GM23338 (cell line): ENCODE results near the gene ZFYVE26. TPM values are rescaled to one million over a fixed set of nuclear protein-coding genes. Genes with fewer than 3 reads are reported as not detected.
A peak's percentile ranks its signal among the peaks of the same experiment; 100 is the strongest.

Source experiments
- ATAC-seq: fragments of 200-7000 bp; cut with Tn5 transposase; 3 replicates; pipeline ENCODE4 v1.9.1; 2020
- DNase-seq: peaks from one replicate; pipeline ENCODE4 v3.0.0-alpha.2; 2015; ENCODE audit warnings: low spot score
- H2AFZ ChIP-seq: fragments of 200-600 bp; sonication (generic); 2 replicates; pipeline ENCODE4 v1.8.0; 2016; ENCODE audit warnings: antibody characterized with exemption, mild to moderate bottlenecking, moderate library complexity
- H3F3A ChIP-seq: fragments of 200-600 bp; sonication (generic); replicated peaks from 2 replicates; pipeline ENCODE4 v1.8.0; 2017; ENCODE audit warnings: antibody characterized with exemption, mixed run types, low read depth
- H3K27ac ChIP-seq: fragments of 200-600 bp; sonication (generic); 2 replicates; pipeline ENCODE4 v1.6.1; 2016; ENCODE audit warnings: low read depth
- H3K27me3 ChIP-seq: fragments of 200-600 bp; sonication (generic); 2 replicates; pipeline ENCODE4 v1.8.0; 2016; ENCODE audit warnings: mild to moderate bottlenecking, mixed run types, moderate library complexity; ENCODE audit not compliant: insufficient read depth
- H3K36me3 ChIP-seq: fragments of 200-600 bp; sonication (generic); 2 replicates; pipeline ENCODE4 v1.8.0; 2016; ENCODE audit warnings: mild to moderate bottlenecking; ENCODE audit not compliant: insufficient read depth
- H3K4me1 ChIP-seq: fragments of 200-600 bp; sonication (generic); 2 replicates; pipeline ENCODE4 v1.8.0; 2016; ENCODE audit warnings: mild to moderate bottlenecking, moderate library complexity; ENCODE audit not compliant: insufficient read depth
- H3K4me2 ChIP-seq: fragments of 200-600 bp; sonication (generic); 2 replicates; pipeline ENCODE4 v1.7.1; 2017; ENCODE audit warnings: mixed run types
- H3K4me3 ChIP-seq: fragments of 200-600 bp; sonication (generic); 2 replicates; pipeline ENCODE4 v1.6.1; 2016; ENCODE audit warnings: mixed run types
- H3K79me2 ChIP-seq: fragments of 200-600 bp; sonication (generic); replicated peaks from 2 replicates; pipeline ENCODE4 v1.8.0; 2017; ENCODE audit warnings: mild to moderate bottlenecking; ENCODE audit not compliant: insufficient read depth
- H3K9me2 ChIP-seq: fragments of 200-600 bp; sonication (generic); 2 replicates; pipeline ENCODE4 v1.8.0; 2017; ENCODE audit not compliant: insufficient read depth
- H4K20me1 ChIP-seq: fragments of 200-600 bp; sonication (generic); replicated peaks from 2 replicates; pipeline ENCODE4 v1.8.0; 2017; ENCODE audit warnings: mild to moderate bottlenecking; ENCODE audit not compliant: insufficient read depth
- H3K27ac Mint-ChIP-seq: 2 replicates; pipeline ENCODE4 v1.8.0; 2020; ENCODE audit warnings: inconsistent platforms, mild to moderate bottlenecking, moderate library complexity, mixed read lengths
- H3K27me3 Mint-ChIP-seq: 3 replicates; pipeline ENCODE4 v1.8.0; 2022; ENCODE audit warnings: low read depth, mild to moderate bottlenecking, moderate library complexity, mixed read lengths, inconsistent platforms; ENCODE audit not compliant: insufficient read depth, poor library complexity
- H3K36me3 Mint-ChIP-seq: 3 replicates; pipeline ENCODE4 v1.8.0; 2021; ENCODE audit warnings: low read depth, mild to moderate bottlenecking, inconsistent platforms, moderate library complexity, mixed read lengths
- H3K4me1 Mint-ChIP-seq: 3 replicates; pipeline ENCODE4 v1.8.0; 2020; ENCODE audit warnings: mild to moderate bottlenecking, inconsistent platforms, mixed read lengths
- H3K4me3 Mint-ChIP-seq: 3 replicates; pipeline ENCODE4 v1.8.0; 2021; ENCODE audit warnings: moderate library complexity, mild to moderate bottlenecking, inconsistent platforms, mixed read lengths
- H3K9me3 Mint-ChIP-seq: 3 replicates; pipeline ENCODE4 v1.8.0; 2020; ENCODE audit warnings: moderate library complexity, mild to moderate bottlenecking, inconsistent platforms, mixed read lengths
- CREB1 ChIP-seq: fragments of 250-450 bp; sonication (Bioruptor Pico); IDR thresholded peaks from 2 replicates; pipeline ENCODE4 v1.5.0; 2020; ENCODE audit warnings: low read depth, mild to moderate bottlenecking, moderate library complexity
- CTCF ChIP-seq, 2 experiments: fragments of 200-600 bp in 1 of 2; sonication (generic) in 1 of 2; conservative IDR thresholded peaks; 2 replicates each; pipeline versions ENCODE4 v1.5.1 to v1.6.1; 2016 to 2017; ENCODE audit warnings: antibody characterized with exemption in 2 of 2, low read depth in 2 of 2, mild to moderate bottlenecking in 2 of 2, moderate library complexity in 1 of 2
- ETS1 ChIP-seq: IDR thresholded peaks from 2 replicates; pipeline ENCODE4 v1.6.1; 2016; ENCODE audit warnings: antibody characterized with exemption
- JUNB ChIP-seq: IDR thresholded peaks from one replicate; pipeline ENCODE4 v1.6.1; 2016; ENCODE audit warnings: antibody characterized with exemption; ENCODE audit not compliant: unreplicated experiment
- NANOG ChIP-seq: IDR thresholded peaks from 2 replicates; pipeline ENCODE4 v1.6.1; 2016; ENCODE audit warnings: antibody characterized with exemption, borderline replicate concordance
- POLR2AphosphoS5 ChIP-seq: IDR thresholded peaks from 2 replicates; pipeline ENCODE4 v1.6.1; 2016; ENCODE audit warnings: antibody characterized with exemption, low read depth
- STAT1 ChIP-seq: IDR thresholded peaks from one replicate; pipeline ENCODE4 v1.6.1; 2016; ENCODE audit warnings: antibody characterized with exemption; ENCODE audit not compliant: unreplicated experiment
- ZNF331 ChIP-seq: fragments of 250-450 bp; sonication (Bioruptor Pico); IDR thresholded peaks from 2 replicates; pipeline ENCODE4 v1.5.0; 2020; ENCODE audit warnings: low read depth, mild to moderate bottlenecking, moderate library complexity
- long read RNA-seq: library from polyadenylated mRNA; unstranded; transcript quantifications from one replicate; pipeline ENCODE4 v2.0.0, GENCODE V29; 2020; ENCODE audit not compliant: unreplicated experiment
- polyA plus RNA-seq: library from polyadenylated mRNA; unstranded; fragments of >200 nt; fragmentation: Nextera tagmentation; extraction: Ambion mirVana; gene quantifications from 2 replicates; pipeline ENCODE4 v1.2.1, GENCODE V29; 2016
- total RNA-seq: library from RNA; depleted of rRNA; stranded (reverse); fragments of >200 nt; shearing (Covaris generic); gene quantifications from 2 replicates; pipeline ENCODE4 v1.2.3, GENCODE V29; 2014; rRNA removed
- TF ChIP-seq, protein P1 (sequence below): IDR thresholded peaks from one replicate; pipeline ENCODE4 v1.6.1; 2018; ENCODE audit warnings: antibody characterized with exemption; ENCODE audit not compliant: unreplicated experiment

ZFYVE26 gene
- 29.2 and 36.0 TPM in 2 replicates for total RNA-seq
- polyA plus RNA-seq: 5.2 and 5.6 TPM in 2 replicates
- long read RNA-seq: 0 reads

GRCh38 chr14:67816326-67817002 is at the start of gene ZFYVE26:
ZFYVE26 (minus strand) TSS chr14:67816590; CDS start chr14:67815963, 627 bp downstream.
- H3K9me3 Mint-ChIP-seq: no peaks in the 10 kb centered on the region
- DNase-seq (peak; percentile 99), ATAC-seq (peak; percentile 93)
- Histone ChIP-seq H4K20me1 (no peaks in the 10 kb centered on the region), H3K9me2 (no peaks in the 10 kb centered on the region), H3K4me1 (peaks cover 23% of the 10 kb centered on the region), H3K79me2 (peaks cover 21% of the 10 kb centered on the region), H2AFZ (peak within 1 kb of the TSS; percentile 67; the same call in 1 of the 2 replicates), H3K4me2 (peak within 1 kb of the TSS; percentile 95), H3K27ac (peak within 1 kb of the TSS; percentile 60), H3K27me3 (no peaks in the 10 kb centered on the region), H3F3A (no peaks in the 10 kb centered on the region), H3K4me3 (peak within 1 kb of the TSS; percentile 71), H3K36me3 (peaks cover 16% of the 10 kb centered on the region; the same call in 1 of the 2 replicates)
- peak within 1 kb of the TSS; percentile 93 for H3K4me3 Mint-ChIP-seq
- peaks cover 9% of the 10 kb centered on the region; the same call in 2 of the 3 replicates for H3K36me3 Mint-ChIP-seq
- TF ChIP-seq CTCF (conservative IDR thresholded peaks at IDR 0.05; ENCODE audit: low read depth in 2 of 2) (no peak), POLR2AphosphoS5 (peak; percentile 24), ZNF331 (CRISPR knock-in tag) (no peak), STAT1 (no peak), CREB1 (CRISPR knock-in tag) (peak; percentile 70), JUNB (no peak)
- H3K27me3 Mint-ChIP-seq: peaks cover 17% of the 10 kb centered on the region
- peak within 1 kb of the TSS; percentile 95 for H3K27ac Mint-ChIP-seq
- peaks cover 28% of the 10 kb centered on the region for H3K4me1 Mint-ChIP-seq

DNA sequence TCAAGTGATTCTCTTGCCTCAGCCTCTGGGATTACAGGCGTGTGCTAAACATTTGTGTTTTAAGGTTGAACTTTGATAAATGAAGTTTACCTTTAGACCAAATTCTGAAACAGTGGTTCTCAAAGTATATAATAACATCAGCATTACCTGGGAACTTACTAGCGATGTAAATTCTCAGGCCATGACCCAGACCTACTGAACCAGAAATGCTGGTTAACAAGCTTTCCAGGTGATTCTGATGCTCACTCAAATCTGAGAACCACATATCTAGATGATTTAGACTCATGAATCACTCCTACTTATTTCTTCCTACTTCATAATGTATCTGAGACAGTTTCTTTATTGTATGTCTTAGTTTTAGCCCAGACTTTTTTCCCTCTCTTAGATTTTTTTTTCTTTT is 46.8 kb upstream of the ZFYVE26 start:
- no peak overlapping the region for H2AFZ ChIP-seq
- ATAC-seq: no peak
- no peaks in the 10 kb centered on the region for H4K20me1 ChIP-seq
- TF ChIP-seq JUNB: no peak
- TF ChIP-seq, protein P1, sequence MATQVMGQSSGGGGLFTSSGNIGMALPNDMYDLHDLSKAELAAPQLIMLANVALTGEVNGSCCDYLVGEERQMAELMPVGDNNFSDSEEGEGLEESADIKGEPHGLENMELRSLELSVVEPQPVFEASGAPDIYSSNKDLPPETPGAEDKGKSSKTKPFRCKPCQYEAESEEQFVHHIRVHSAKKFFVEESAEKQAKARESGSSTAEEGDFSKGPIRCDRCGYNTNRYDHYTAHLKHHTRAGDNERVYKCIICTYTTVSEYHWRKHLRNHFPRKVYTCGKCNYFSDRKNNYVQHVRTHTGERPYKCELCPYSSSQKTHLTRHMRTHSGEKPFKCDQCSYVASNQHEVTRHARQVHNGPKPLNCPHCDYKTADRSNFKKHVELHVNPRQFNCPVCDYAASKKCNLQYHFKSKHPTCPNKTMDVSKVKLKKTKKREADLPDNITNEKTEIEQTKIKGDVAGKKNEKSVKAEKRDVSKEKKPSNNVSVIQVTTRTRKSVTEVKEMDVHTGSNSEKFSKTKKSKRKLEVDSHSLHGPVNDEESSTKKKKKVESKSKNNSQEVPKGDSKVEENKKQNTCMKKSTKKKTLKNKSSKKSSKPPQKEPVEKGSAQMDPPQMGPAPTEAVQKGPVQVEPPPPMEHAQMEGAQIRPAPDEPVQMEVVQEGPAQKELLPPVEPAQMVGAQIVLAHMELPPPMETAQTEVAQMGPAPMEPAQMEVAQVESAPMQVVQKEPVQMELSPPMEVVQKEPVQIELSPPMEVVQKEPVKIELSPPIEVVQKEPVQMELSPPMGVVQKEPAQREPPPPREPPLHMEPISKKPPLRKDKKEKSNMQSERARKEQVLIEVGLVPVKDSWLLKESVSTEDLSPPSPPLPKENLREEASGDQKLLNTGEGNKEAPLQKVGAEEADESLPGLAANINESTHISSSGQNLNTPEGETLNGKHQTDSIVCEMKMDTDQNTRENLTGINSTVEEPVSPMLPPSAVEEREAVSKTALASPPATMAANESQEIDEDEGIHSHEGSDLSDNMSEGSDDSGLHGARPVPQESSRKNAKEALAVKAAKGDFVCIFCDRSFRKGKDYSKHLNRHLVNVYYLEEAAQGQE: no peak
- TF ChIP-seq NANOG: no peak
- TF ChIP-seq ETS1: no peak
- Mint-ChIP-seq H3K4me3 (no peak overlapping the region), H3K27me3 (peaks cover 6% of the 10 kb centered on the region), H3K9me3 (peaks cover 16% of the 10 kb centered on the region), H3K36me3 (peaks cover 27% of the 10 kb centered on the region), H3K27ac (no peak overlapping the region; the same call in 1 of the 2 replicates), H3K4me1 (peaks cover 19% of the 10 kb centered on the region)
- H3K27me3 ChIP-seq: no peaks in the 10 kb centered on the region
- no peak for DNase-seq
- 0 out of 2 replicates have a peak, but pooled peaks cover 3% of the 10 kb centered on the region for H3K36me3 ChIP-seq
- no peaks in the 10 kb centered on the region for H3K79me2 ChIP-seq
- H3K4me3 ChIP-seq: no peak overlapping the region
- no peaks in the 10 kb centered on the region for H3F3A ChIP-seq
- no peaks in the 10 kb centered on the region for H3K9me2 ChIP-seq
- no peak overlapping the region for H3K27ac ChIP-seq
- no peak overlapping the region for H3K4me2 ChIP-seq
- H3K4me1 ChIP-seq: peaks cover 4% of the 10 kb centered on the region; the same call in 1 of the 2 replicates
